Thoracic aorta (tissue), 2 donors: ENCODE results near the gene EMX1. TPM values are rescaled to one million over a fixed set of nuclear protein-coding genes. Genes with fewer than 3 reads are reported as not detected.

ENCODE experiments used
- ATAC-seq: fragments of 150-250 bp; one replicate; pipeline ENCODE4 v1.8.0; 2017; ENCODE audit warnings: low read depth; ENCODE audit not compliant: insufficient number of reproducible peaks, low FRiP score
- DNase-seq: peaks from one replicate; pipeline ENCODE4 v3.0.0-alpha.2; 2020; ENCODE audit warnings: low spot score
- H3K27ac ChIP-seq, 2 donors: fragments of 200-600 bp; sonication (generic); 1 replicate in 1 of 2; 2 replicates in 1 of 2; pipeline ENCODE4 v1.5.1; 2016; ENCODE audit warnings: mild to moderate bottlenecking in 2 of 2, moderate library complexity in 2 of 2
- H3K27me3 ChIP-seq: fragments of 200-600 bp; sonication (generic); replicated peaks from 2 replicates; pipeline ENCODE4 v1.6.0; 2016; ENCODE audit warnings: mild to moderate bottlenecking; ENCODE audit not compliant: insufficient read depth
- H3K36me3 ChIP-seq: fragments of 200-600 bp; sonication (generic); one replicate; pipeline ENCODE4 v1.5.1; 2016
- H3K4me1 ChIP-seq, 2 donors: fragments of 200-600 bp; sonication (generic); 1 replicate in 1 of 2; 2 replicates in 1 of 2; pipeline versions ENCODE4 v1.5.1 to v1.6.0; 2016; ENCODE audit warnings: low read depth in 2 of 2, mild to moderate bottlenecking in 1 of 2; ENCODE audit not compliant: control insufficient read depth in 1 of 2
- H3K4me3 ChIP-seq: fragments of 200-600 bp; sonication (generic); 2 replicates; pipeline ENCODE4 v1.5.1; 2016; ENCODE audit warnings: mild to moderate bottlenecking
- H3K9me3 ChIP-seq: fragments of 200-600 bp; sonication (generic); 2 replicates; pipeline ENCODE4 v1.5.1; 2016
- CTCF ChIP-seq: fragments of 200-600 bp; sonication (generic); IDR thresholded peaks from one replicate; pipeline ENCODE4 v1.5.1; 2019; ENCODE audit warnings: antibody characterized with exemption
- total RNA-seq, 2 donors: library from RNA; depleted of rRNA; stranded (reverse); fragments of >200 nt; gene quantifications; one replicate each; pipeline versions ENCODE4 v1.1.0 to v1.2.3, GENCODE V29; 2016

The EMX1 gene
- total RNA-seq, 2 donors from 2014 or later, result not detected

GRCh38 chr2:72958542-72959385 lies 41.4 kb downstream of the EMX1 start:
- no peak overlapping the region for H3K27ac ChIP-seq
- ATAC-seq (no peak), DNase-seq (no peak)
- H3K9me3 ChIP-seq, result no peaks in the 10 kb centered on the region
- no peak for TF ChIP-seq CTCF
- no peak overlapping the region for H3K4me3 ChIP-seq
- H3K27me3 ChIP-seq, result no peaks in the 10 kb centered on the region
- no peaks in the 10 kb centered on the region for H3K36me3 ChIP-seq
- no peaks in the 10 kb centered on the region for H3K4me1 ChIP-seq

- no peak for TF ChIP-seq CTCF
Observed at GRCh38 chr2:72959554-72959953, 42.2 kb downstream of the EMX1 start.

GRCh38 chr2:72959995-72960981 lies 43.0 kb downstream of the EMX1 start:
- H3K36me3 ChIP-seq, result no peaks in the 10 kb centered on the region
- H3K9me3 ChIP-seq, result no peaks in the 10 kb centered on the region
- H3K27ac ChIP-seq, result no peak overlapping the region
- DNase-seq (no peak), ATAC-seq (no peak)
- no peak for TF ChIP-seq CTCF
- H3K4me1 ChIP-seq, result no peaks in the 10 kb centered on the region
- H3K27me3 ChIP-seq, result no peaks in the 10 kb centered on the region
- no peak overlapping the region for H3K4me3 ChIP-seq

More at GRCh38 chr2:72959554-72959953, 42.2 kb downstream of the EMX1 start:
- no peak overlapping the region for H3K27ac ChIP-seq
- no peak overlapping the region for H3K4me3 ChIP-seq
- H3K36me3 ChIP-seq, result no peaks in the 10 kb centered on the region
- ATAC-seq (no peak), DNase-seq (no peak)
- no peaks in the 10 kb centered on the region for H3K4me1 ChIP-seq
- no peaks in the 10 kb centered on the region for H3K9me3 ChIP-seq
- no peaks in the 10 kb centered on the region for H3K27me3 ChIP-seq

GRCh38 chr2:72961036-72961720 lies 43.9 kb downstream of the EMX1 start:
- no peak for ATAC-seq
- TF ChIP-seq CTCF, result no peak
- Histone ChIP-seq H3K27me3 (no peaks in the 10 kb centered on the region), H3K36me3 (no peaks in the 10 kb centered on the region), H3K9me3 (no peaks in the 10 kb centered on the region), H3K4me1 (no peaks in the 10 kb centered on the region), H3K27ac (no peak overlapping the region), H3K4me3 (no peak overlapping the region)
- no peak for DNase-seq
